Measurements from ENCODE around the gene PRDM16. TPM values are rescaled to one million over a fixed set of nuclear protein-coding genes. Genes with fewer than 3 reads are reported as not detected.

The PRDM16 gene
- total RNA-seq, 2 experiments from 2014 or later, result not detected

DNA sequence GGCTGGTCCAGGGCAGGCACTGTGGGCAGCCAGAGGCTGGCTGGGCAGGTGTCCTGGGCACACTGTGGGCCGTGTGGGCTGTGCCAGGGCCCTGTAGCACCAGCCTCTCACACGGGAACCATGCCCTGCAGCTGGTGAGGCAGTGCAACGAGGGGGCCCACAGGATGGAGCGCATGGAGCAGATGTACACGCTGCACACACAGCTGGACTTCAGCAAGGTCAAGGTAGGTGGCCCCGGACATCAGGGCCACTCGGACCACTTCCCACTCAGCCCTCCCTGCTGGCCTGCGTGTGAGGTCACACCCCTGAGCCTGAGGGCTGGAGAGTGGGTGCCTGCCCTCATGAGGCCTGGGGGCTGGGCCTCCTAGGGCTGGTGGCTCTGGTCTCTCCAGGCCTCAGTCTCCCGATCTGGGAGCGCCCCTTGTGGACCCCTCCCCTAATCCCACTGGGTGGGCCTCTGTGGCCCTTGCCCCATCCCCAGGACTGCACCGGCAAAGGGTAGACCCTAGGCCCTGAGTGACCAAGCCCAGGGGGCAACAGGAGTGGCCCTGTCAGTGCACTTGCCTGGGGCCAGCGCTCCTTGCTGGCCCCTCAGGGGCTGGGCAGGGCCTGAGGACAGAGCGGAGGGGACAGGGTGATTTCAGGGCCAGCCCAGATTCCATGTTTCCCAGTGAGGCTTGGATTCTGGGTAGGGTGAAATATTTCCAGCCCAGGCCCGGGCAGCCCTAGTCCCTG lies 407.0 kb downstream of the PRDM16 start:
- no peak overlapping the region for H3K4me3 ChIP-seq (ENCODE audit: low read depth, low read length, poor library complexity, severe bottlenecking)
- POLR2A ChIA-PET, result no interaction called here

DNA sequence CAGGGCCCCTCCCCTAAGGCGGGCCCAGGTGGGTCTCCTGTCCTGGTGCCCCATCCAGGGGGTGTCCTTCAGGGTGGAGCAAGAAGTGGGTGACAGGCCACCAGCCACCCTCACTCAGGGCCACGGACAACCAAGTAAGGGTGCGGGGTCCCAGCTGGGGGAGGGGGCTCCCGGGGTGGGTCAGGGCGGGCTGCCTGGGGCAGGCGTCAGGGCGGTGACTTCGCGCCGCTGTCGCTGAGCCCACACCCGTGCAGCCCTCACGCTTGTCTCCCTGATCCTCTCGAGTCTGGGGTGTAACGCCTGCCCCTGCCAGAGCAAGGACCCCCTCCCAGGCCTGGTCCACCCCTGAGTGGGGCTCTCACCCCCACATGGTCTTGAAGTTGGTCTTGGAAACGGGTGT lies 407.7 kb downstream of the PRDM16 start:
- H3K4me2 ChIP-seq (ENCODE audit: low read length), result no peak overlapping the region
- intact Hi-C loops (cut with micrococcal nuclease; ENCODE audit: unreplicated experiment), result no loop called here
- CTCF ChIA-PET (ENCODE audit: unreplicated experiment), result no interaction called here

More for the DNA sequence above, 407.0 kb downstream of the PRDM16 start:
- H3K27ac ChIP-seq (ENCODE audit: low read depth, low read length, poor library complexity, severe bottlenecking), result no peak overlapping the region
- H3K4me1 ChIP-seq (ENCODE audit: insufficient read depth, low read length, poor library complexity, severe bottlenecking), result no peaks in the 10 kb centered on the region
- no TSS peak for BruUV-seq (replicated peaks)
- no peaks in the 10 kb centered on the region for H3K9me3 ChIP-seq (ENCODE audit: low read length)
- no peak for DNase-seq (ENCODE audit: low spot score)
- no peak overlapping the region for H2AFZ ChIP-seq (ENCODE audit: low read length)
- no peaks in the 10 kb centered on the region for H3K79me2 ChIP-seq (ENCODE audit: insufficient read depth, low read depth, low read length)
- no peaks in the 10 kb centered on the region for H3K36me3 ChIP-seq (ENCODE audit: insufficient read depth, low read length)
- intact Hi-C loops (cut with micrococcal nuclease; ENCODE audit: unreplicated experiment), result no loop called here
- no peaks in the 10 kb centered on the region for H3K9me2 ChIP-seq (ENCODE audit: insufficient read depth, low read length)
- no peaks in the 10 kb centered on the region for H4K20me1 ChIP-seq (ENCODE audit: insufficient read depth, low read length)
- H3K4me2 ChIP-seq (ENCODE audit: low read length), result no peak overlapping the region
- CTCF ChIA-PET (ENCODE audit: unreplicated experiment), result no interaction called here
- TF ChIP-seq EZH2phosphoT487 (IDR thresholded peaks at IDR 0.05; ENCODE audit: borderline replicate concordance, low read depth, low read length), result no peak
- TF ChIP-seq, protein P1, sequence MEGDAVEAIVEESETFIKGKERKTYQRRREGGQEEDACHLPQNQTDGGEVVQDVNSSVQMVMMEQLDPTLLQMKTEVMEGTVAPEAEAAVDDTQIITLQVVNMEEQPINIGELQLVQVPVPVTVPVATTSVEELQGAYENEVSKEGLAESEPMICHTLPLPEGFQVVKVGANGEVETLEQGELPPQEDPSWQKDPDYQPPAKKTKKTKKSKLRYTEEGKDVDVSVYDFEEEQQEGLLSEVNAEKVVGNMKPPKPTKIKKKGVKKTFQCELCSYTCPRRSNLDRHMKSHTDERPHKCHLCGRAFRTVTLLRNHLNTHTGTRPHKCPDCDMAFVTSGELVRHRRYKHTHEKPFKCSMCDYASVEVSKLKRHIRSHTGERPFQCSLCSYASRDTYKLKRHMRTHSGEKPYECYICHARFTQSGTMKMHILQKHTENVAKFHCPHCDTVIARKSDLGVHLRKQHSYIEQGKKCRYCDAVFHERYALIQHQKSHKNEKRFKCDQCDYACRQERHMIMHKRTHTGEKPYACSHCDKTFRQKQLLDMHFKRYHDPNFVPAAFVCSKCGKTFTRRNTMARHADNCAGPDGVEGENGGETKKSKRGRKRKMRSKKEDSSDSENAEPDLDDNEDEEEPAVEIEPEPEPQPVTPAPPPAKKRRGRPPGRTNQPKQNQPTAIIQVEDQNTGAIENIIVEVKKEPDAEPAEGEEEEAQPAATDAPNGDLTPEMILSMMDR (conservative IDR thresholded peaks at IDR 0.05; ENCODE audit: low read length), result no peak

More for the DNA sequence above, 407.7 kb downstream of the PRDM16 start:
- BruUV-seq (replicated peaks), result no TSS peak
- no peaks in the 10 kb centered on the region for H3K79me2 ChIP-seq (ENCODE audit: insufficient read depth, low read depth, low read length)
- H3K36me3 ChIP-seq (ENCODE audit: insufficient read depth, low read length), result no peaks in the 10 kb centered on the region
- no peak for DNase-seq (ENCODE audit: low spot score)
- H3K4me1 ChIP-seq (ENCODE audit: insufficient read depth, low read length, poor library complexity, severe bottlenecking), result no peaks in the 10 kb centered on the region
- H3K4me3 ChIP-seq (ENCODE audit: low read depth, low read length, poor library complexity, severe bottlenecking), result no peak overlapping the region
- no peaks in the 10 kb centered on the region for H3K9me2 ChIP-seq (ENCODE audit: insufficient read depth, low read length)
- TF ChIP-seq, protein P1 (conservative IDR thresholded peaks at IDR 0.05; ENCODE audit: low read length), result no peak
- TF ChIP-seq EZH2phosphoT487 (IDR thresholded peaks at IDR 0.05; ENCODE audit: borderline replicate concordance, low read depth, low read length), result no peak
- H3K27ac ChIP-seq (ENCODE audit: low read depth, low read length, poor library complexity, severe bottlenecking), result no peak overlapping the region
- POLR2A ChIA-PET, result no interaction called here
- no peaks in the 10 kb centered on the region for H3K9me3 ChIP-seq (ENCODE audit: low read length)
- H2AFZ ChIP-seq (ENCODE audit: low read length), result no peak overlapping the region
- no peaks in the 10 kb centered on the region for H4K20me1 ChIP-seq (ENCODE audit: insufficient read depth, low read length)
